NCI-H69 (cell line): Measurements from ENCODE around the gene MED15.

Source experiments
- DNase-seq: peaks from one replicate; lab custom pipeline; 2025; lab: John Stamatoyannopoulos, UW

The MED15 gene

GRCh38 chr22:20551805-20552442 lies 44.5 kb downstream of the MED15 start:
- DNase-seq: no peak

DNA sequence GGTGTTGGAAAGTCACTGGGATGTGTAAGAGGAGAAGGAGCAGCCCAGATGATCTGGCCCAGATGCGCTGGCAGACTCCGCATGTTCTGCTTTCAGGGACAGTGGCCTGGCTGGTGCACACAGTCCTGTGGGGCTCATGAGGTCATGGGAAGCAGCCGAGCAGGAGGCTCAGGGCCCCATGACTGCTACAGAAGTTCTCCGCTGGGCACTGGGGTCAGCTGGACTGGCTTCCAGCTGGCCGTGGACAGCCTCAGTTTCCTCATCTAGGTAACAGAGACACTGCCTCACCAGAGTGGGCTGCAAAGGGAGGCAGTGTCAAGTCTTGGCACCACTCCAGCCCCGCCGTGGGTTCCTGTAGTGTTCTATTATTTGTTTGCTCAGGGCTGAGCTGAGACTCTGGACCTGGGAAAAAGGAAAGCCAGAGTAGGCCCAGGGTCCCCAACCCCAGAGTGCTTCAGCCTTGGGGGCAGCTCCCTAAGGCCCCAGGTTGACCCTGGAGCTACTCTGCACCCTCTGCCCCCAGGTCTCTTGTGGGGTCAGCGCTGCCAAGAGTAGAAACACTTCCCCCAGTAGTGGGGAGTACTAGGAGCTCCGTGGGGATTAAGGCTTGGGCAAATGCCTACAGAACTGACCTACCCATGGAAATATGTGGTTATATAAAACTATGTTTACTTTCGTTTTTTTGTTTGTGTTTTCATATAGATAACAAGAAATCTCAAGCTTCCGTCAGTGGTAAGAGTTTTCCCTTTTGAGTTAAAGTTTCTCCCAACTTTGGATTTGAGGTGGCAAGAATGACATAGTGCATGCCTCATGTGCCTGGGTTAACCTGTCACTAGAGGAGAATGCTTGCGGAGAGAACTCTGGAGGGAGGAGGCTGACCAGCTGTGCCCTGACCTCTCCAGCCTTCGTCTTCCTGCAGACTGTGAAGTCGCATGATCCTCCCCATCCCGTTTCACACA lies 45.3 kb downstream of the MED15 start:
- no peak for DNase-seq

GRCh38 chr22:20553947-20554741 lies 46.7 kb downstream of the MED15 start:
- DNase-seq: no peak

DNA sequence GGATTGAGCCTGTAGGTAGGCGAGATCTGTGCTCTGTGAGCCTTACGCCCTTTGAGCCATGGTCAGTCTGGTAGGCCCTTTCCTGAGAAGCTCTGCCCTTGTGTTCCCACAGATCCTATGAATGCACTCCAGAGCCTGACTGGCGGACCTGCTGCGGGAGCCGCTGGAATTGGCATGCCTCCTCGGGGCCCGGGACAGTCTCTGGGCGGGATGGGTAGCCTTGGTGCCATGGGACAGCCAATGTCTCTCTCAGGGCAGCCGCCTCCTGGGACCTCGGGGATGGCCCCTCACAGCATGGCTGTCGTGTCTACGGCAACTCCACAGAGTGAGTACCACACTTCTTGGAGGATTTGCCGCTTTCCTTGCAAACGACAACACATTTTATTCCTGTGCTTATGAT lies 47.4 kb downstream of the MED15 start:
- no peak for DNase-seq

- DNase-seq: no peak
These were observed 51.1 kb downstream of the MED15 start for GRCh38 chr22:20558534-20558933.

DNA sequence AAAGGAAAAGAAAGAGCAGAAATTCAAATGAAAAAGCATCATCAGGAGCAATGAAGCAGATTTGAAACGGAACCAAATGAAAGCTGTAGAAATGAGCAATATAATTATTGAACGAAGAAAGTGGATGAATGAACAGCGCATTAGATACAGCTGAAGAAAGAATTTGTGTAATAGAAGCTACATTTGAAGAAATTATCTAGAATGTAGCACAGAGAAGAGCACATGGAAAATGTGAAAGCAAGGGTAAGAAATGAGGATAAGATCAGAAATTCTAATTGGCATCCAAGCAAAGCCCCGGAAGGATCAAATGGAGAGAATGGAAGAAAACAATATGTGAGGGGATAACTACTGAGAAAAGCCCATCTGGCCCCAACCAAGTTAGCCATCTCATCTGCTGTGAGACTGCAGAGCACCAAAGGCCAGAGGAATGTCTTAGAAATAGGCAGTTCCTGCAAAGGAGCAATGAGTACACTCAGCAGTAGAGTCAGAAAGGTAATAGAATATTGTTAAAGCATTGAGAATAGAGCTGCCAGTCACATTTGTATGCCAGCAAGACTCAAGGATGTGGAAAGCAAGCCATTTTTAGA lies 51.9 kb downstream of the MED15 start:
- no peak for DNase-seq

DNA sequence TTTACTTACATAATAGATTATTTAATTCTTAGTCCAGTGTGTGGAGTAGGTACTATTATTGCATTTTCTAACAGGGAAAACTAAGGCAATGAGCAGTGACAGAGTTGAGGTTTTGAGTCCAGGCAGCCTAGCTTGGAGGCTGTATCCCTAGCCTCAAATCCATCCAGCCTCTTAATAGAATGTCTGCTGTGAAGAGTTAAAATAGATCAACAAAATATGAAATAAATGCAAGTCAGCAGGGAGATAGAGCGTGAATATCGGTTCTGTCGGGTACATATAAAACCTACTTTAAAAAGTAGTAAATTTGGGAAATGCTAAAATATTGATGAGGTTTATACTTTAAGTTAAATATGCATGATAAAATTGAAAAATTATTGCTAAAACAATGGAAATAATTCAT lies 53.3 kb downstream of the MED15 start:
- no peak for DNase-seq

DNA sequence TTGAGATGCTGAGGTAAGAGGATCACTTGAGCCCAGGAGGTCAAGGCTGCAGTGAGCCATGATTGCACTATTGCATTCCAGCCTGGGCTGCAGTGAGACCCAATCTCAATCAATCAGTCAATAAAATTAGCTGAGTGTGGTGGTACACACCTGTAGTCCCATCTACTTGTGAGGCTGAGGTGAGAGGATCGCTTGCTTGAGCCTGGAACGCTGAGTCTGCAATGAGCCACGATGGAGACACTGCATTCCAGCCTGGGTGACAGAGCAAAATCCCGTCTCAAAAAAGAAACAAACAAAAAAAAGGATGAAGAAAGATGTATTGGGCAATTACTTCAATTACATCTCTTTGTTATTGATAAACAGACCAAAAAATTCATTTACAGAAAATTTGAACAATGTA lies 54.5 kb downstream of the MED15 start:
- DNase-seq: no peak

DNA sequence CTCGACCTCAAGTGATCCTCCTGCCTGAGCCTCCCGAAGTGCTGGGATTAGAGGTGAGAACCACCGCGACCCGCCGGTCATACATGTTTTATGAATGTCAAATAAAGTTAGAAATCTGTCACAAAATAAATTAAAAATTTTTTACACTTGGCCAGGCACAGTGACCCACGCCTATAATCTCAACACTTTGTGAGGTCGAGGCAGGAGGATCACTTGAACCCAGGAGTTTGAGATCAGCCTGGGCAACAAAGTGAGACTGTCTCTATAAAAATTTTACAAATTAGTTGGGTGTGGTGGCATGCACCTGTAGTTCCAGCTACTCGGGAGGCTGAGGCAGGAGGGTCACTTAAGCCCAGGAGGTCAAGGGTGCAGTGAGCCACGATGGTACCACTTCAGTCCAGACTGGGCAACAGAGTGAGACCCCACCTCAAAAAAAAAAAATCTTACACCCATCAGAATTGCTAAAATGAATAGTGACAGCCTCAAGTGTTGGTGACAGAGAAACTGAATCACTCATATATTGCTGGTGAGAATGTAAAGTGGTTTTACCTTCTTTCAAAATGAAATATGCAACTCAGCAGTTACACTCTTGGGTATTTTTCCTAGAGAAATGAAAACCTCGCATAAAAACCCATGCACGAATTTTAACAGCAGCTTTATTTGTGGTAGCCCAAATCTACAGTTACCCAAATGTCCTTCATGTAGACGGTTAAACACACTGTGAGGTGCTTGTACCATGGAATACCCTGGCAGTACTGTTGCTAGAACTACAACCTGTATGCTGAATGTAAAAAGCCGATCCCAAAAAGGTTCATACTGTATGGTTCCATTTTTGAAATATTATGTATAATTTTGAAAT lies 55.4 kb downstream of the MED15 start:
- DNase-seq: no peak

GRCh38 chr22:20563466-20563906 lies 56.1 kb downstream of the MED15 start:
- no peak for DNase-seq

- no peak for DNase-seq
These were observed 56.5 kb downstream of the MED15 start for GRCh38 chr22:20563941-20564371.

DNA sequence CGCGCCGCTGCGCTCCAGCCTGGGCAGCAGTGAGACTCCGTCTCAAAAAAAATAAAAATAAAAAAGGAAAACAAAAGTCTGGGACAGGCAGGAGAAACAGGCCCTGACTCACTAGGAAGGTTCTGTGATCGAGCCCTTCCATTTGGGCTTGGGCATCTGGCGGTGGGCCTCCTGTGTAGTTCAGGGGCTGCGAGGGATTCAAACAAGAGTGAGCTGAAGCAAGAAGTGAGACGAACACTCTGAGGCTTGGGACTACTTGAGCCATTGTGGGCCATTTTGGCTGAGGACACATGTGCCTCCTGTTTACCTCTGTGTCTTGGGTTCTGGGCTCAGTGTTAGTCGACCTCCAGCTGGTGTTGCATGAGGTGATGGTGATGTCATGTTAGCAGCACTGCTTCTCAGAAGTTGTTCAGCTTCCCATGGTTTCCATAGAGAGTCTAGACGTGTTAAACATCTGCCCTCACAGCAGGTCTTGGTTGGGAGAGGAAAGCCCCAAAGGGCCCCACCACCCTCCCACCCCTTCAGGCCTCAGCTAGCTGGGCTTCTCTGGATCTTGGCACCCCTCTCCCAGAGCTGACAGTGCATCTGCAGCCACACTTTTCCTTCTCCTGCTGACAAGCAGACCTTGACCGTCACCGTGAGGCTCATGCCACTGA lies 57.8 kb downstream of the MED15 start:
- DNase-seq: no peak

- DNase-seq: no peak
These were observed 58.4 kb downstream of the MED15 start for GRCh38 chr22:20565761-20566160.

DNA sequence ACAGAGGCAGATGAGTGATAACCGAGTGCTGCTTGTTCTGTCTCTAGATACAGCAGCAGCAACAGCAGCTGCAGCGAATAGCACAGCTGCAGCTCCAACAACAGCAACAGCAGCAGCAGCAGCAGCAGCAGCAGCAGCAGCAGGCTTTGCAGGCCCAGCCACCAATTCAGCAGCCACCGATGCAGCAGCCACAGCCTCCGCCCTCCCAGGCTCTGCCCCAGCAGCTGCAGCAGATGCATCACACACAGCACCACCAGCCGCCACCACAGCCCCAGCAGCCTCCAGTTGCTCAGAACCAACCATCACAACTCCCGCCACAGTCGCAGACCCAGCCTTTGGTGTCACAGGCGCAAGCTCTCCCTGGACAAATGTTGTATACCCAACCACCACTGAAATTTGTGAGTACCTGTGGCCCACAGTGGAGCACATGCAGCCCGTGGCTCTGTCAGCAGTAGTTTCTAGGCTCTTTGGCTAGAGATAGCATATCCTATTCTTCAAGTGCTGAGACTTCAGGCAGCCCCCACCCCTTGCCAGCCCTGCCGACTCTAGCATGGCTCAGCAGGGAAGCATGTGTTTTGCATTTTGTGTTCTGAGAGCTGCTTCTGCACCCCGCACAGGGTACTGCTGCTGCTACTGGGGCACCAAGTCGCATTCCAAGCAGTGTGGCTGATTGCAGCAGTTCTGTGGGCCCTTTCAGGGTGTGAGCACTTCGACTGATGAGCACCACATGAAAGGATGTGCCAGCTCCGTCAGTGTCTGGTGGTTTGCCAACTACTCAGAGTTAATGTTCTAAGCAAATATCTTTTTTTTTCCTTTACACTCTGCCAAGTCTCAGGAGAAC lies 59.2 kb downstream of the MED15 start:
- no peak for DNase-seq

DNA sequence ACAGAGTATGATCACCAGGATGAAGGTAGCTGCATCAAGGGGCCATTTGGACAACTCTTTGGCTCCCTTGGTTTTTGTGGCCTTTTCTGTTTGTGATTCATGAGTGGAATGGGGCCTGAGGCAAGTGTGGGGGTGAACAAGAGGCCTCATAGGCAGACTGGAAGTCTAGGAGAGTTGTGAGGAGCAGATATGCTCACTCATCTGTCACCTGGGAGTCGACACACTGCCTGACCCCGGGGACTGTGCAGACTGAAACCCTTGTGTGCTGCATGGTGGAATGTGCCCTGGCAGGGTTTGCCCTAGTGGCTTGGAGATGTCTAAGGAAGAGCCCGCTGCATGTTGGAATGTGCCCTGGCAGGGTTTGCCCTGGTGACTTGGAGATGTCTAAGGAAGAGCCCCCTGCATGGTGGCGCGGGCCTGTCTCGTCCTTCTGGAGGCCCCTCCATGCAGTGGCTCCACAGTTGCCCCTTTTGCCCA lies 60.0 kb downstream of the MED15 start:
- DNase-seq: no peak

DNA sequence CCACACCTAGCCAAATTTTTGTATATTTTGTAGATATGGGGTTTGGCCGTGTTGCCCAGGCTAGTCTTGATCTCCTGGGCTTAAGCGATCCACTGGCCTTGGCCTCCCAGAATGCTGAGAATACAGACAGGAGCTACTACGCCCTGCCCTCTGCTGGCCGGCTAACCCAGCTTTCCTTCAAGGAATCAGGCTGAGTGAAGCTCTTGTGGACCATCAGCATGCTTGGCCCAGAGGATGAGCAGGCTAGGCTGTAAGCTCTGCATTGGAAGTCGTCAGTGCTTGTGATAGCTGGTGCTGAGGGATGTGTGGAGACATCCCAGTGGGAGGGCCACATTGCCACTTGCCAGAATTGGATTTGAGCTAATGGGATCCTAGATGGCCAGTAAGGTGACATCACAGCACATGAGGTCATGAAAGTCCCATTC lies 60.6 kb downstream of the MED15 start:
- no peak for DNase-seq

DNA sequence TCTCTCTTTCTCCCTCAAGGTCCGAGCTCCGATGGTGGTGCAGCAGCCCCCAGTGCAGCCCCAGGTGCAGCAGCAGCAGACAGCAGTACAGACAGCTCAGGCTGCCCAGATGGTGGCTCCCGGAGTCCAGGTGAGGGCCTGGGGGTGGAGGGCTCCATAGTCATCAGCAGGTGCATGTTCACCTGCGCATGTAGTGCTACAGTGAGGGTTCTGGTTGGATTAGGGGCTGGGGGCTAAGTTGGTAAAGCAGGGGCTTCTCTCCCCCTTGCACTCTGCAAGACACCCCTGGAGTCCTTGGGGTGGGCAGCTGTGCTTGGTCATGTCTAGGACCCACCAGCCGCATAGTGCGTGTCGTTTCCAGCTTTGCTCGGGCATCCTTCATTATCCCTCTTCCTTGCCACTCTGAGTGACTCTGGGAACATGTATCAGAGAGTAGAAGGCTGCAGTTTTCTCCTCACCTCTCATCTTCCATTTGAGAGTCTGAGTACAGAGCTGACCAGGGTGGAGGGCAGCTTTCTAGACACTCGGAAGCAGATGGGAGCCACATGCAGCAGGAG lies 61.2 kb downstream of the MED15 start:
- no peak for DNase-seq

- no peak for DNase-seq
These were observed 61.9 kb downstream of the MED15 start for GRCh38 chr22:20569059-20570058.
